Activated CD4-positive, alpha-beta T cell treated with anti-CD3 and anti-CD28 coated beads, Interleukin-2, amount 50 U/mL, for 1 hour (primary cell): Measurements from ENCODE around the gene SLC39A8.
"Not testable (repeated sequence)": the region's sequence is repeated elsewhere in the genome, so short reads cannot be mapped to it uniquely, and the experiment has no call there.

ENCODE experiments used
- DNase-seq: peaks from one replicate; pipeline ENCODE4 v3.0.0-alpha.2; 2020

The SLC39A8 gene

GRCh38 chr4:102344954-102345794 lies at the start of gene SLC39A8:
Gene SLC39A8 (minus strand): TSS chr4:102345482. CDS start chr4:102344662, 820 bp downstream.
- peak; percentile 80 for DNase-seq

DNA sequence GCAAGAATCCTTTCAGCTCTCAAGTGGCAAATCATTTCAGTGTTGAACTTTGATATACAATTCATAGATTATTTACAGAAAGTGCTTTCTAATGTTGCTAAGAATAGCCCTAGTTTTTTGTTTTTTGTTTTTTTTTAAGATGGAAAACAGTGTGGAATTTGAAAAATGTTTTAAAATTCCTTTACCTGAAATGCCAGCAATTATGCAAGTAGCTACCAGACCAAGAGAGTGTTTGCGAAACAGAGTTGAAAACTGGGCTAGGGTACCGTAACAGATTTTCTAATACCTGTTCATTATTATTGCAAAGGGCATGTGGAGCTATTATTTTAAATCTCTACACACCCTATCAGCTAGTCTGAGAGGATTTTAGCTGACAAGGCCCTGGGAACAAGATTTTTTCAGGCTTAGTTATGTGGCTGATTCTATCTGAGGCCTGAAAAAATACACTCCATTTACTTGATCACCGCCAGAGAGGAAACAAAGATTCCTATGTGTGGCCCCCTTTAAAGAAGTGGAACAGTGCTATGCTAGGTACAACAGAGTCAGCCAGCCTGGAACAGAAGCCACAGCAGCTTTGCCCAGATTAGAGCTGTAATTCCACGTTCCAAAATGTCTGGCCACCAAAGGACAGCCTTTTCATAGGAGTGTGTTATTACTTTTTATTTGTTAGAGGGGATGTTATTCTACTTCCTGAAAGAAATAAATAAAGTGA lies 46.9 kb upstream of the SLC39A8 start:
- DNase-seq: no peak

DNA sequence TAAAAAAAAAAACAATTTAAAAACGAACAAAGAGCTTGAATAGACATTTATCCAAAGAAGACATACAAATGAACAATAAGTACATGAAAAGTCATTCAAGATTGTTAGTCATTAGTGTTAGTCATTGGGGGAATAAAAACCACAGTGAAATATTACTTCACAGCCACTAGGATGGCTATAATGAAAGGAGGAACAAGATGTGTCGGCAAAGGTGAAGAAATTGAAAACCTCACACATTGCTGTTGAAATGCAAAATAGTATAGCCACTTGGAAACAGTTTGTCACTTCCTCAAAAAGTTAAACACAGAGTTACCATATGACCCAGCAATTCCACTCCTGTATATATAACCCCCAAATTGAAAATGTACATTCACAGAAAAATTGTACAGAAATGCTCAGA lies 45.2 kb upstream of the SLC39A8 start:
- no peak for DNase-seq

GRCh38 chr4:102388611-102389010 lies 43.3 kb upstream of the SLC39A8 start:
- no peak for DNase-seq

DNA sequence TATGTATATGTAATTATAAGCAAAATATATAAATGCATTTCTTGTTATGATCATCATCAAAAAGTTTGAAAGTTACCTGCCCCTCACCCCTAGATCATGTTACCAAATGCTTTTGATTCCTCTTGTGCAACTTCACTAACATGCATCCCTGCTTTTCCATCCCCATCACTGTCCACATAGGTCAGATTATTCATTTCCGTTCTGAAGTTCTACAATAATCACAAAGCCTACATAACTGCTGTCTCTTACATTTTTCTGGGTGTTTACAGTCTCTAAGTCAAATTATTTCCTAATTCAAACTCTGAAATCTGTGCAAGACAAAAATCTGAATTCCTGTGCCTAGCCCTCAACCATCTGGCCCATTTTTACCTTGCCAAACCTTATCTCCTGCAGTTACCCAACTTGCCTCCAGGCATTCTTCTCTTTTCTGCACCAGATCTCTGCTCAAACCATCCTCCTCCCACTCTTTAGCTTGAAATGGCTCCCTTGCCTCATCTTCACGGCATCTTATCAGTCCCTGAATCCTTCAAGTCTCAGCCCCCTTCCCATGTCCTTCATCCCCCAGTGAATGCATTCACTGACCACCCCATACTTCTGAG lies 42.4 kb upstream of the SLC39A8 start:
- DNase-seq: no peak

DNA sequence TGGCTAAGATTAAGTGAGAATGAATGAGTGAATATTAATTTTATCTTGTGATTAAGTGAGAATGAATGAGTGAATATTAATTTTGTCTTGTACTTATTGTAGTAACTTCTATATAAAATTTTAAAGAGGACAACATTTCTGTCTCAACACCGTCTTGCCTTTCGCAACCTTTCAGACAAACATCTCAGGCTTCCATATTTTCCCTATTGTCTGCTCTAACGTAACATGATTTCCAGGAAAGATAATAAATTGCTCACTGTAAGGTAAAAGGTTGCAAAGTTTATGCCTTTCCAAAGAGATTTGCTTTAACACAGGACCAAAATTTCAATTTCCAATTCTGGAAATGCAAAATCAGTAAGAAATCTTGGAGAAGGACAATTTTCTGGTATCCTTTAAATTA lies 41.7 kb upstream of the SLC39A8 start:
- DNase-seq: no peak

- DNase-seq: not testable (repeated sequence)
Observed at GRCh38 chr4:102380253-102380652, 35.0 kb upstream of the SLC39A8 start.

DNA sequence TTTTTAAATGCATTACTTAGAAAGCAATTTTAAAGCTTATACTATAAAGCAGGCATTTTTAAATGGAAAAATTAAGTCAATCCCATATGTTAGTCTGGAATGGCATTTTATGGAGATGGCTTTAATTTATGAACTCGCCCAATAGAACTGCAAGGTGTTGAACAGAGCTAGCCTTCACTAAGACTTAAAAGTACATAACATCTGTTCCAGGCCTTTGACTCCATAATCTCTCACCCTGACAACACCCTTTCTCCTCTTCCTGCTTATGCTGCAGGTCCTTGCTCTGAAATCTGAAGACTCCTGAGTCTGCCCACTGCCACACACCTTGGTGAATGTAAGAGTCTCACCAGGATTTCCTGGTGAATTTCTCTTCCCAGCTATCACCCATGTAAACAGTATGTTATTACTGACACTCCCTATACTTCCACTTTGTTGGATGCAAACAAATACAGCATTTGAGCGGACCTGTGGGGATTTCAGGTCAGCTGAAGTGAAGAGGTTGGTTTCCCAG lies 17.7 kb upstream of the SLC39A8 start:
- DNase-seq: no peak

- no peak for DNase-seq
Observed at GRCh38 chr4:102358128-102358527, 12.8 kb upstream of the SLC39A8 start.

- not testable (repeated sequence) for DNase-seq
Observed at GRCh38 chr4:102357637-102358036, 12.4 kb upstream of the SLC39A8 start.

DNA sequence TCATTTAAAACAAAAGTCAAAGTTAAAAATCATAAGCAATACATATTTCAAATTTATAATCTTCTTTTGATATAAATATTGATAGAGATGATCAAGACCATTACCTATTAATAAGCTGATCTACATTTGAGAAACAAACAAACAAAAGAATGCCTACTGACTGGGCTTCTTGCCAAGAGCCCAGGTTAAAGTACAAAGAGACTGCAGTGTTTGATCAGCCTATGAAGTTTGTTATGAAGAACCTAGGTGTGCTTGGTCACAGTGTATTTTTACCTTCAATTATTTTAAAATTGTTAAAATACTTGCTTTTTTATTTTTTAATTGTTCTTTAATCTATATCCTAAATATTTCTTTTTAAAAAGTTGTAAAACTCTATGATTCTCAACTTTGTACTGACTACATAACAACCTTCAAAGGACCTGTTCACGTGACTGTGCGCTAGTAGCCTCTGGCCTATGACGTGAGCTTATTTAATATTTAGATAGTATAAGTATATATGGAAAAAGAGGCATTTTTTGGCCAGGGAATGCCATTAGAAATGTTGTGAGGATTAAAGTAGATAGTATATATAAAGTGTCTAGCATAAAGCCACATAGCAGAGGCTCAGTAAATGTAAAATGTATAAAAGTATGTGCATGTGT lies 11.4 kb upstream of the SLC39A8 start:
- DNase-seq: no peak

DNA sequence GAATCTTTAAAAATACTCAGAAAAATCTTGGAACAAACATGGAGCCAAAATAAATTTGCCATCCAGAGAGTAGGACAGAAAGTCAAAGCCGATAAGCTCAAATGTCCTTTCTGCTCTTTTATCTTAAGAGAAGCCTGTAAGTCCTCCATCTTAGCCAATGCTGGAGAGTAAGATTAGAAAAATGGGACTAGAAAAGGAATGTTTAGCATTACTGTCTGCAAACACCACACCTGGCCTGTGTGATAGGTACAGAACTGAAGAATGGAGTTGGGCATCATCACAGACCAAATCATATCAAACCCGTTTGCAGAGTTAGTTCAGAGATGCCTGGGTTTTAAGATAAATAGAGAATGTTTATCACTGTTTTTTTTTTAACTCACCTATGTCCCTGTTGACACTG lies 10.5 kb upstream of the SLC39A8 start:
- DNase-seq: no peak

GRCh38 chr4:102354671-102355454 lies 9.6 kb upstream of the SLC39A8 start:
- no peak for DNase-seq

DNA sequence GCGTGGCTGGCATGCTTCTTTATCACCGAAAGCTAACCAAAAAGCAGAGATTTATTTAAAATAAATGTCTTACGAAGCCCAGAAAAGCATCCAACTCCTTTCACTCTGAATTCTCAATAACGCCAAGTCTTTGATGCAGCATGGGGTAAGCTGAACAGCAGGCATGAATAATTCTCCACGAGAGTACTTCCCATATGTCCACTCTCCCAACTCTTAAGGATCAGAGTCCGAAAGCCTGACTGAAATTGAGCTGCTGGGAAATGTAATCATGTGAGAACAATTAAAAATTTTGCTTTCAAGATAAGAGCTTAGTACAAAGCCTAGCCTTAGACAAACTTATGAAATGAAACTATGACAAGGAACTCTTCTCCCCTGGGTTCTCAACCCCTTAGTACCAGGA lies 7.5 kb upstream of the SLC39A8 start:
- no peak for DNase-seq

DNA sequence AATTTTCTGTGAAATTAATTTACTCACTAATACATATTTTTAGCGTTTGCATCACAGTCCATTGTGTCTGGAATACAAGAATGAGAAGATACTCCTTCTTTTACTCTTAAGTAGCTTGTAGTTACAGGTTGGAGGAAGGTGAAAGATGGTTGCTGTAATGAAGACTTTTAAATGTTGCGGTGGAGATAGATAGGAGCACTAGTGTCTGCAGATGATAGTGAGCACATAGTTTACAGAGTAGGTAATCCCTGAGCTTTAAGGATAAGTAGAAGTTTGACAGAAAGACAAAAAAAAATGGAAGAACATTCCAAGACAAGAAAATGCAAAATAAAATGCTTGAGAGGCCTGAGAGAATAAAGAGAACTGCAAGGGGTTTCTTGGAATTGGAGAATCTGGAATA lies 5.4 kb upstream of the SLC39A8 start:
- no peak for DNase-seq

DNA sequence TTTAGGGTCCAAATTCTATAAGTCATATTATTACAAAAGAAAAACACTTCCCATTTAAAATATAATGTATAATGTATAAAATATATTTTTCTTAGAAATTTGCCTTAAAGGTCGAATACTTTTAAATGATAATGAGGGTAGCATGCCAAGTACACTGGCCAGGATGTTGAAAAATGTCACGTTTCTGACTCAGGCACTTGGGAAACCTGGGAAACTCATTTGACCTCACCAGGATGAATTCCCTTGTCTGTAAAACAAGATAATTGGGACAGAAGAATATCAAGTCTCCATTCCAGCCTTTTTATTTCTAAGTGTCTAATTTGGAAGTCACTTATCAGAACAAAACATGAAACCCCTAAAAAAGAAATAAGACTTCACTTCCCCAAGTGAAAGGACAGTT lies 3.4 kb upstream of the SLC39A8 start:
- no peak for DNase-seq

DNA sequence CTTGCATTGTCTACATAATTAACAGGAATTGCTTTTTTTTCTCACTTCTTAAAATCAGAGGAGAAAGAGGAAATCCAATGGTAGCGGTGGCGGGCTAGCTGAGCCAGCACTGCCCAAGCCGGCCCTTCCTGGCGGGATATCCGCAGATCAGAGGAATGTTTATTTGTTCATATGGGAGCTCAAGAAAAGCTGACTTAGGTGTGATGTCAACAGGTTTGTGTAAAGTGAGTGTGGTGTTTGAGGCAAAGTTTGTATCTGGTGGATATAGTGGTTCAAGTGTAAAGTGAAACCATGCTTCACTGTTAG lies 466 bp upstream of the SLC39A8 start:
- DNase-seq: peak; percentile 1

- peak; percentile 66 for DNase-seq
Observed at GRCh38 chr4:102344520-102344953, 745 bp downstream of the SLC39A8 start.

DNA sequence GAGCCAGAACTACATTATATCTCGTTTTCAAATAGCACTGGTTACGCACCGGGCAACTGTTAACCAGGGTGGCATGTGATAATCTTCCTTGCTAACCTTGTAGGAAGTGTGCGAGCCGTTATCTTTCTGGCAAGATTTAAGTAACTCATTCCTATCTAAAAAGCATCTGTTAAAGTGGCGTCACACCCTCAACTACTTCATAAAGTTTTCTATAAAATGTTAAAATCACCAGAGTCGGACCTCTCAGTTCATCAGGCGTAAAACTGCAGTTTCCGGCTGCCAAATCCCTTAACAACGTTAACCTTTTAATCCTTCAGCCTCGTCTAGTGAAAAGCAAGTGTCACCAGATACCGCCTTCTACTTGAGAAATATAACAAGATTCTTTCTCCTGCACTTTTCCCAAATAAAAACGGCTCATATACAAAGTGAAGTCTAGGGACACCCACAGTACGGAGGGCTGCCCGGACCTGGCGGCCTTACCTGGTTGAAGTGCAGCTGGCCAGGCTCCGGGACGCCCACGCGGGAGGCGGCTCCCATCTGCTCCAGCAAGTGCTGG lies 1.2 kb downstream of the SLC39A8 start:
- peak; percentile 1 for DNase-seq

DNA sequence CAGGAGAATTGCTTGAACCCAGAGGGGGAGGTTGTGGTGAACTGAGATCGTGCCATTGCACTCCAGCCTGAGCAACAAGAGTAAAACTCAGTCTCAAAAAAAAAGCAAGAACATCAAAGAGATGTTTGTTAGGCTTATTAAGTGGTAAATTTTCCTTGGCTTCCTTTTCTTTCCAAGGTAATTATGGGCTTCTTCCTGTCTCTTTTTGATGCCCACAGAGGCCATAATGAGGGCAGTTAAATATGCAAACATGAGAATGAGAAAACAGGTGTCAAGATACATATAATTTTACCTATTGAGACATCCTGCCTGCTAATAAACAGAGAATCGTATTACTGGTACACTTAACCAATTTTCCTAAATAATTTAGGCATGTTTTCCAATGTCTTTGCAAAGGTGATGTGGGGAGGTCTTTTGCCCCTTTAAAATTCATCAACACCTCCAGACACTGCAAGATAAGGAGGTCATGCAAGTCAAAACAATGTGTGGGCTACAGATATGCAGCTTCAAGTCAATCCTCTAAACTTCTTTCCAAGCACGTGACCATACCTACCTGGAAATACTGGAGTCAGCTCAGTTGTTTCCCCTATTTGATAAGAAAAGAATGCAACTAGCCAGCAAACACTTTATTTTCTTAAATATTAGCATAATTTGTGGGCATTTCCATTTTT lies 2.7 kb downstream of the SLC39A8 start:
- DNase-seq: no peak

GRCh38 chr4:102341201-102341600 lies 4.1 kb downstream of the SLC39A8 start:
- DNase-seq: no peak

DNA sequence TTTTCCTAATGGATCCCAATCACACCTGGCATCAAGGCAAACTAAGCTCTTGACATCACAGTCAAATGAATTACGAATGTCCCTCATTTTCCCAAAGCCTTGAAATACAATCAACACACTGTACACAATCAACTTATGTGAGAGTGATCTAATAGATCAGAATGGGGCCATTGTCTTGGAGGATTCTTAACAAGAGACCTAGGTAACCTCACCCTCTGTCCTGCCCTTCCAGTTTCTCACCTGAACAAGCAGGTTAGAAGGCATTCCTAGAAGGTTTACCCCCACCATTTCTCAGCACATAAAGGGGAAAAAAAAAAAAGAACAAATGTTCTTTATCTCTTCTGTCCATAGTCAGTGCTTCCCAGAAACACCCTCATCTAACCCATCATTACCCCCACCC lies 6.3 kb downstream of the SLC39A8 start:
- no peak for DNase-seq
